T-helper 9 cell (primary cell): ENCODE data around the gene DNAH2.

Experiments
- DNase-seq: peaks from one replicate; pipeline ENCODE4 v3.0.0-alpha.2; 2020

DNAH2 gene

GRCh38 chr17:7703584-7704479, 13.7 kb upstream of the DNAH2 start:
- DNase-seq = no peak

GRCh38 chr17:7704601-7705268, 12.8 kb upstream of the DNAH2 start, which contains the start of gene EFNB3:
Gene EFNB3, plus strand, starts transcription at chr17:7705202. Its CDS starts 397 bp downstream, at chr17:7705599.
- no peak for DNase-seq

GRCh38 chr17:7705269-7706255, 12.0 kb upstream of the DNAH2 start:
- DNase-seq = no peak

- DNase-seq = no peak
Observed at GRCh38 chr17:7706631-7707354, 10.8 kb upstream of the DNAH2 start.

GRCh38 chr17:7707446-7707845, 10.1 kb upstream of the DNAH2 start:
- no peak for DNase-seq

GRCh38 chr17:7707858-7708750, 9.4 kb upstream of the DNAH2 start:
- no peak for DNase-seq

GRCh38 chr17:7709031-7709430, 8.5 kb upstream of the DNAH2 start:
- no peak for DNase-seq

GRCh38 chr17:7710301-7710700, 7.2 kb upstream of the DNAH2 start:
- no peak for DNase-seq

GRCh38 chr17:7711051-7711755, 6.3 kb upstream of the DNAH2 start:
- DNase-seq = no peak

GRCh38 chr17:7712111-7712771, 5.3 kb upstream of the DNAH2 start:
- no peak for DNase-seq

- no peak for DNase-seq
Observed at GRCh38 chr17:7713782-7714181, 3.8 kb upstream of the DNAH2 start.

- no peak for DNase-seq
Observed at GRCh38 chr17:7714721-7715594, 2.6 kb upstream of the DNAH2 start.

- no peak for DNase-seq
Observed at GRCh38 chr17:7715936-7716886, 1.3 kb upstream of the DNAH2 start.

GRCh38 chr17:7717756-7718350, 309 bp downstream of the DNAH2 start:
- DNase-seq = no peak

GRCh38 chr17:7719661-7720060, 2.1 kb downstream of the DNAH2 start:
- DNase-seq = no peak

GRCh38 chr17:7720125-7720524, 2.6 kb downstream of the DNAH2 start:
- no peak for DNase-seq

GRCh38 chr17:7721612-7722011, 4.1 kb downstream of the DNAH2 start:
- DNase-seq = no peak
